ENCODE measurements around the gene PRTFDC1.

The PRTFDC1 gene

GRCh38 chr10:24947304-24948097 is 4.9 kb downstream of the PRTFDC1 start:
- Histone ChIP-seq H3K4me1 (ENCODE audit: insufficient read depth, low read length) (peaks cover 16% of the 10 kb centered on the region; the same call in 1 of the 2 replicates), H3K27ac (ENCODE audit: low read length) (no peak overlapping the region), H3K9ac (ENCODE audit: low read depth, low read length) (no peak overlapping the region), H3K27me3 (ENCODE audit: insufficient read depth, low read length) (no peaks in the 10 kb centered on the region), H3K4me3 (ENCODE audit: low read length) (no peak overlapping the region), H3K9me3 (ENCODE audit: insufficient read depth, low read depth, low read length) (no peaks in the 10 kb centered on the region), H3K36me3 (ENCODE audit: insufficient read depth, low read depth, low read length) (no peaks in the 10 kb centered on the region)

DNA sequence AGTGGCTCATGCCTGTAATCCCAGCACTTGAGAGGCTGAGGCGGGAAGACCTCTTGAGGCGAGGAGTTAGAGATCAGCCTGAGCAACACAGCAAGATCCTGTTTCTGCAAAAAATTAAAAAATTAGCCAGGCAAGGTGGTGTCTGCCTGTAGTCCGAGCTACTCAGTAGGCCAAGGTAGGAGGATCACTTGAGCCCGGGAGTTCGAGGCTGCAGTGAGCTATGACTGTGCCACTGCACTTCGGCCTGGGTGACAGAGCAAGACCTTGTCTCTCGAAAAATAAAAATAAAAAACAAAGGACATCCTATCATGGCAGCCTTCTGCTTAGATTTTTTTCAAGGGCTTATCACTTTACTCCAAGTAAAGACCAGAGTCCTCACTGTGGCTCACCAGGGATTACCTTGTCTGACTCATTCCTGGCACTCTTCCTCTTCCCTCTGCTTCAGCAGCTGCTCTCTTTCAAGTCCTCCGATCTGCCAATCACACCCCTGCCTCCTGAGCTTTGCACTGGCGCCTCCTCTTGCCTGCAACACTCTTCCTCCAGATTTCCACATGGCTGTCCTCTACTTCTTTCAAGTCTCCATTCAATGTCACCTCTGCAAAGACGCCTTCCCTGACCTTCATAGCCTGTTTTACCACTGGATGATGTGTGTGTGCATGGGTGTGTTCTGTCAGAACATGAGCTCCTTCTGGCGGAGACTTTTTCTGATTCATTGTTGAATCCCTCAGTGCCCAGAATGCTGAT is 7.7 kb downstream of the PRTFDC1 start:
- Histone ChIP-seq H3K9ac (ENCODE audit: low read depth, low read length) (no peak overlapping the region), H3K4me3 (ENCODE audit: low read length) (no peak overlapping the region), H3K27ac (ENCODE audit: low read length) (no peak overlapping the region), H3K9me3 (ENCODE audit: insufficient read depth, low read depth, low read length) (no peaks in the 10 kb centered on the region), H3K4me1 (ENCODE audit: insufficient read depth, low read length) (no peaks in the 10 kb centered on the region), H3K27me3 (ENCODE audit: insufficient read depth, low read length) (no peaks in the 10 kb centered on the region), H3K36me3 (ENCODE audit: insufficient read depth, low read depth, low read length) (no peaks in the 10 kb centered on the region)

GRCh38 chr10:24938525-24938924 is 13.9 kb downstream of the PRTFDC1 start:
- H3K36me3 ChIP-seq (ENCODE audit: insufficient read depth, low read depth, low read length), result no peaks in the 10 kb centered on the region
- no peak overlapping the region for H3K9ac ChIP-seq (ENCODE audit: low read depth, low read length)
- H3K4me3 ChIP-seq (ENCODE audit: low read length), result no peak overlapping the region
- no peak overlapping the region for H3K27ac ChIP-seq (ENCODE audit: low read length)
- no peaks in the 10 kb centered on the region for H3K27me3 ChIP-seq (ENCODE audit: insufficient read depth, low read length)
- H3K4me1 ChIP-seq (ENCODE audit: insufficient read depth, low read length), result no peaks in the 10 kb centered on the region
- no peaks in the 10 kb centered on the region for H3K9me3 ChIP-seq (ENCODE audit: insufficient read depth, low read depth, low read length)

DNA sequence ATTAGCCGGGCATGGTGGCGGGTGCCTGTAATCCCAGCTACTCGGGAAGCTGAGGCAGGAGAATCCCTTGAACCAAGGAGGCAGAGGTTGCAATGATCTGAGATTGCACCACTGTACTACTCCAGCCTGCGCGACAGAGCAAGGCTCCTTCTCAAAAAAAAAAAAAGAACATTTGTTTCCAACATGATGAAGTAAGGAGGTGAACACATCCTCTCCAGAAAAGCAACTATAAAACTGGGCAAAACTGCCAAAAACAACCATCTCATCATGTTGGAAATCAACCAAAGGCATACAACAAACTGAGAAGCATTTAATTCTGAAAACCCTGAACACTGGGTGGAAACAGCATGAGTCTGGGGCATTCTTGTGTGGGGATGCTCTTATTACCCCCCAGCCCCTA is 14.3 kb downstream of the PRTFDC1 start:
- no peaks in the 10 kb centered on the region for H3K27me3 ChIP-seq (ENCODE audit: insufficient read depth, low read length)
- no peaks in the 10 kb centered on the region for H3K9me3 ChIP-seq (ENCODE audit: insufficient read depth, low read depth, low read length)
- H3K27ac ChIP-seq (ENCODE audit: low read length), result no peak overlapping the region
- no peaks in the 10 kb centered on the region for H3K36me3 ChIP-seq (ENCODE audit: insufficient read depth, low read depth, low read length)
- no peak overlapping the region for H3K9ac ChIP-seq (ENCODE audit: low read depth, low read length)
- no peaks in the 10 kb centered on the region for H3K4me1 ChIP-seq (ENCODE audit: insufficient read depth, low read length)
- no peak overlapping the region for H3K4me3 ChIP-seq (ENCODE audit: low read length)

DNA sequence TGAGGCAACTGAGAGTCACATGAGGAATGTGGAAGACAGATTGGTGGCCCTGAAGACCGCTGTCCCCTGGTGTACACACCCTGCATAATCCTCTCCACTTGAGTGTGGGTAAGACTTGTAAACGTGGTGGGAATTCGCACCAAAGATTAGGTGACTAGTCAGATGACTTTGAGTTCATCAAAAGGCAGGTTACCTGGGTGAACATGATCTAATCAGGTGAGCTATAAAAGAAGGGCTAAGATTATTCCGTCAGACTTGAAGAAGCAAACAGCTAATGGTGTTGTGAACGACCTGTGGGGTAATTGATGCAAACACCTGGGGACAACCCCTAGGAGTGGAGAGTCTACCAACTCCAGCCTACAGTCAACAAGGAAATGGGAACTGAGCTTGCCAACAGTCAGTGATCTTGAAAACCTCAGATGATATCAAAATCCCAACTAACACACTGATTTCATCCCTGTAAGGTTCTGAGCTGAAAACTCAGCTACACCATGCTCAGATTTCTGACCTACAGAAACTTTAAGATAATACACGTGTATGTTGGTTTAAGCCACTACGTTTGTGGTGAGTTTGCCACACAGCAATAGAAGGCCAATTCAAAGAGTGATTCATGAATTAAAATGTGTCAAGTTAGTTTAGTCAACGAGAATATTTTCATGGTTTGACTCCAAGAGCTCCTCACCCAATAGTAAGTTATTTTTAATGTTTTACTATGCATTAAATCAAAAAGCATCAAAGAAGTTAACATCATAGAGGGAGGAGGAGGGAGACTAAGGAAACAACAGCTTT is 16.7 kb downstream of the PRTFDC1 start:
- H3K27ac ChIP-seq (ENCODE audit: low read length), result no peak overlapping the region
- H3K27me3 ChIP-seq (ENCODE audit: insufficient read depth, low read length), result no peaks in the 10 kb centered on the region

DNA sequence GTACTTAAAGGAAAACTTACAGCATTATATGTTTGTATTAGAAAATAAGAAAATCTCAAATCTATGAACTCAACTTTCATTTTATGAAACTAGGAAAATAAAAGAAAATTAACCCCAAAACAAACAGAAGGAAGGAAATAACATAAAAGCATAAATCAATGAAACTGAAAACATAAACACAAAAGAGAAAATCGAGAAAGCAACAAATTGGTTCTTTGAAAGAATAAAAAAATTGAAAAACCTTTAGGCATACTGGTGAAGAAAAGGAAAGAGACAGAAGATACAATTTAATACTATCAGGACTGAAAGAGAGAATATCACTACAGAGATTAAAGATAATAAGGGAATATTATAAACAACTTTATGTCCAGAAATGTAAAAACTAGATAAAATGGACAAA is 21.2 kb downstream of the PRTFDC1 start:
- no peaks in the 10 kb centered on the region for H3K9me3 ChIP-seq (ENCODE audit: insufficient read depth, low read depth, low read length)
- 0 out of 2 replicates have a peak, but pooled peaks cover 3% of the 10 kb centered on the region for H3K4me1 ChIP-seq (ENCODE audit: insufficient read depth, low read length)
- H3K27ac ChIP-seq (ENCODE audit: low read length), result no peak overlapping the region
- no peak overlapping the region for H3K4me3 ChIP-seq (ENCODE audit: low read length)
- H3K9ac ChIP-seq (ENCODE audit: low read depth, low read length), result no peak overlapping the region
- H3K36me3 ChIP-seq (ENCODE audit: insufficient read depth, low read depth, low read length), result no peaks in the 10 kb centered on the region
- no peaks in the 10 kb centered on the region for H3K27me3 ChIP-seq (ENCODE audit: insufficient read depth, low read length)

More for the DNA sequence above, 16.7 kb downstream of the PRTFDC1 start:
- Histone ChIP-seq H3K9me3 (ENCODE audit: insufficient read depth, low read depth, low read length) (no peaks in the 10 kb centered on the region), H3K4me3 (ENCODE audit: low read length) (no peak overlapping the region), H3K4me1 (ENCODE audit: insufficient read depth, low read length) (no peaks in the 10 kb centered on the region), H3K36me3 (ENCODE audit: insufficient read depth, low read depth, low read length) (no peaks in the 10 kb centered on the region), H3K9ac (ENCODE audit: low read depth, low read length) (no peak overlapping the region)

- Histone ChIP-seq H3K27ac (ENCODE audit: low read length) (no peak overlapping the region), H3K36me3 (ENCODE audit: insufficient read depth, low read depth, low read length) (no peaks in the 10 kb centered on the region), H3K9ac (ENCODE audit: low read depth, low read length) (no peak overlapping the region), H3K4me3 (ENCODE audit: low read length) (no peak overlapping the region), H3K4me1 (ENCODE audit: insufficient read depth, low read length) (0 out of 2 replicates have a peak, but pooled peaks cover 3% of the 10 kb centered on the region), H3K27me3 (ENCODE audit: insufficient read depth, low read length) (no peaks in the 10 kb centered on the region), H3K9me3 (ENCODE audit: insufficient read depth, low read depth, low read length) (no peaks in the 10 kb centered on the region)
These were observed 22.0 kb downstream of the PRTFDC1 start for GRCh38 chr10:24930427-24930826.

DNA sequence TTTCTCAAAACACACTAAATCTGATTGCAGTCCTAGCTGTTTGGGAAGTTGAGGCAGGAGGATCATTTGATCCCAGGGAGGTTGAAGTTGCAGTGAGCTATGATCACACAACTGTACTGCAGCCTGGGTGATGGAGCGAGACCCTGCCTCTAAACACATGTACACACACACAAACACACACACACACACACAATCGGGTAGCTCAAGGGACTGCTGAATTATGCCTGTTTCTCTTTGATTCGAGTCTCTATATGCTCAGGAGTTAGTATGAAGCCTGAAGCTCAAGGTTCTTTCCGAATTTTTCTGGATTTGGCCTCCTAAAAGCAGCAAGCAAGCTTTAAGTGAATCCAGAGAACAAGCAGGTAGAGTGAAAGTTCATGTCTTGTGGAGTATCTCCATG is 22.5 kb downstream of the PRTFDC1 start:
- Histone ChIP-seq H3K4me3 (ENCODE audit: low read length) (no peak overlapping the region), H3K27me3 (ENCODE audit: insufficient read depth, low read length) (no peaks in the 10 kb centered on the region), H3K9ac (ENCODE audit: low read depth, low read length) (no peak overlapping the region), H3K4me1 (ENCODE audit: insufficient read depth, low read length) (0 out of 2 replicates have a peak, but pooled peaks cover 3% of the 10 kb centered on the region), H3K27ac (ENCODE audit: low read length) (no peak overlapping the region), H3K9me3 (ENCODE audit: insufficient read depth, low read depth, low read length) (no peaks in the 10 kb centered on the region), H3K36me3 (ENCODE audit: insufficient read depth, low read depth, low read length) (no peaks in the 10 kb centered on the region)

DNA sequence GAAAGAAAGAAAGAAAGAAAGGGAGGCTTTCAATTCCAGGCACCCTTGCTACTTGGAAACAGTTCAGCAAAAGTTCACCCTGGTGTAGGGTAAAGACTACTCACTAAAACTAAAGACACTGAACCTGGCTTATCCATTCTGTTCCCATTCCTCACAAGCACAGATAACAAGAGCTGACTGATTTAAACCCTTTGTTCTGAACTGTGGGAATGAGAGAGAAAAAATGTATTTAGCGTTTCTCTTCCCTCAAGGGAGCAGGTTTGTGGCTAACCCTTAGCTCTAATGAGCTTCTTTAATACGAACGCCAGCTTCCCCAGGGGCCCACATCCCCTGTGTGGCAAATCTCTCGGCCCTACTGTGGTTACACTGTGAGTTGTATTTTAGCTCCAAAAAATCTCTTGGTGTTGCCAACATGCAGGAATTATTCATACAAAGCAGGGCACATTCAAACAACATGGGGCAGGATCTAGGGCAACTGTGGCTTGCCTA is 23.3 kb downstream of the PRTFDC1 start:
- H3K4me3 ChIP-seq (ENCODE audit: low read length), result no peak overlapping the region
- H3K27ac ChIP-seq (ENCODE audit: low read length), result no peak overlapping the region
- H3K36me3 ChIP-seq (ENCODE audit: insufficient read depth, low read depth, low read length), result no peaks in the 10 kb centered on the region
- no peaks in the 10 kb centered on the region for H3K9me3 ChIP-seq (ENCODE audit: insufficient read depth, low read depth, low read length)
- no peak overlapping the region for H3K9ac ChIP-seq (ENCODE audit: low read depth, low read length)
- H3K4me1 ChIP-seq (ENCODE audit: insufficient read depth, low read length), result 0 out of 2 replicates have a peak, but pooled peaks cover 3% of the 10 kb centered on the region
- H3K27me3 ChIP-seq (ENCODE audit: insufficient read depth, low read length), result no peaks in the 10 kb centered on the region

- 0 out of 2 replicates have a peak, but pooled peaks cover 3% of the 10 kb centered on the region for H3K4me1 ChIP-seq (ENCODE audit: insufficient read depth, low read length)
- H3K9me3 ChIP-seq (ENCODE audit: insufficient read depth, low read depth, low read length), result no peaks in the 10 kb centered on the region
- no peaks in the 10 kb centered on the region for H3K27me3 ChIP-seq (ENCODE audit: insufficient read depth, low read length)
- H3K4me3 ChIP-seq (ENCODE audit: low read length), result no peak overlapping the region
- H3K9ac ChIP-seq (ENCODE audit: low read depth, low read length), result no peak overlapping the region
- H3K27ac ChIP-seq (ENCODE audit: low read length), result no peak overlapping the region
- no peaks in the 10 kb centered on the region for H3K36me3 ChIP-seq (ENCODE audit: insufficient read depth, low read depth, low read length)
These were observed 24.2 kb downstream of the PRTFDC1 start for GRCh38 chr10:24928163-24928562.

- Histone ChIP-seq H3K4me1 (ENCODE audit: insufficient read depth, low read length) (peaks cover 3% of the 10 kb centered on the region; the same call in 1 of the 2 replicates), H3K9ac (ENCODE audit: low read depth, low read length) (no peak overlapping the region), H3K9me3 (ENCODE audit: insufficient read depth, low read depth, low read length) (no peaks in the 10 kb centered on the region), H3K27ac (ENCODE audit: low read length) (no peak overlapping the region), H3K36me3 (ENCODE audit: insufficient read depth, low read depth, low read length) (no peaks in the 10 kb centered on the region), H3K4me3 (ENCODE audit: low read length) (no peak overlapping the region), H3K27me3 (ENCODE audit: insufficient read depth, low read length) (no peaks in the 10 kb centered on the region)
These were observed 25.8 kb downstream of the PRTFDC1 start for GRCh38 chr10:24926557-24926956.
